GM18520 (cell line): ENCODE data around the gene NUTM2B.
"Not testable (repeated sequence)": the region's sequence is repeated elsewhere in the genome, so short reads cannot be mapped to it uniquely, and the experiment has no call there.

Experiments used
- ATAC-seq: cut with Tn5 transposase; IDR thresholded peaks from one replicate; pipeline ENCODE4 v1.9.1; 2021; ENCODE audit not compliant: unreplicated experiment

Gene NUTM2B, protein sequence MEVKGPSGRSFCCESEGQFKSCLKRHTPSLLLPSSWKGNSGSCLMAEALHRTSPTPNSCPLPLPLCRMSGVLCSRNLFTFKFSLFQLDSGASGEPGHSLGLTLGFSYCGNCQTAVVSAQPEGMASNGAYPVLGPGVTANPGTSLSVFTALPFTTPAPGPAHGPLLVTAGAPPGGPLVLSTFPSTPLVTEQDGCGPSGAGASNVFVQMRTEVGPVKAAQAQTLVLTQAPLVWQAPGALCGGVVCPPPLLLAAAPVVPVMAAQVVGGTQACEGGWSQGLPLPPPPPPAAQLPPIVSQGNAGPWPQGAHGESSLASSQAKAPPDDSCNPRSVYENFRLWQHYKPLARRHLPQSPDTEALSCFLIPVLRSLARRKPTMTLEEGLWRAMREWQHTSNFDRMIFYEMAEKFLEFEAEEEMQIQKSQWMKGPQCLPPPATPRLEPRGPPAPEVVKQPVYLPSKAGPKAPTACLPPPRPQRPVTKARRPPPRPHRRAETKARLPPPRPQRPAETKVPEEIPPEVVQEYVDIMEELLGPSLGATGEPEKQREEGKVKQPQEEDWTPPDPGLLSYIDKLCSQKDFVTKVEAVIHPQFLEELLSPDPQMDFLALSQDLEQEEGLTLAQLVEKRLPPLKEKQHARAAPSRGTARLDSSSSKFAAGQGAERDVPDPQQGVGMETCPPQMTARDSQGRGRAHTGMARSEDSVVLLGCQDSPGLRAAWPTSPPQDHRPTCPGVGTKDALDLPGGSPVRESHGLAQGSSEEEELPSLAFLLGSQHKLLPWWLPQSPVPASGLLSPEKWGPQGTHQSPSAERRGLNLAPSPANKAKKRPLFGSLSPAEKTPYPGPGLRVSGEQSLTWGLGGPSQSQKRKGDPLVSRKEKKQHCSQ

DNA sequence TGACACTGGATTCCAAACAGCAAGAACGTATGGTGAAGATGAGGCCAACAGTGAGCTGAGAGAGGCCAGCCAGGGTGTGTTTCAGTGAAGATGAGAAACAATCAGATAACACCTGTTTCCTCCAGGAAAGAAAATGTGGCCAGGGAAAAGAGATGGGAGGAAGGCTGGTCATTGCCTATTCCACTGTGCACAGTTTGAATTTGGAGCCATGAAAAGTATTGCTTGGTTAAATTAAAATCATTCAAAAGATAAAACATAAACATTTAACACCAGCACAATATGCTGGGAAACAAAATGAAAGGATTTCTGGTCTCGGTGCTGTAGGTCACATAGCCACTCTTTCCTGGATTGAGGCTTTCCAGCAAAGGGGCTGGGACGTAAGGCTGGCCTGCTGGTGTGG is at the start of gene NUTM2B:
TSS of gene NUTM2B (plus strand) at position 301 of the 400 bp plus-strand sequence. CDS start 383 bp downstream, outside the sequence.
- not testable (repeated sequence) for ATAC-seq

DNA sequence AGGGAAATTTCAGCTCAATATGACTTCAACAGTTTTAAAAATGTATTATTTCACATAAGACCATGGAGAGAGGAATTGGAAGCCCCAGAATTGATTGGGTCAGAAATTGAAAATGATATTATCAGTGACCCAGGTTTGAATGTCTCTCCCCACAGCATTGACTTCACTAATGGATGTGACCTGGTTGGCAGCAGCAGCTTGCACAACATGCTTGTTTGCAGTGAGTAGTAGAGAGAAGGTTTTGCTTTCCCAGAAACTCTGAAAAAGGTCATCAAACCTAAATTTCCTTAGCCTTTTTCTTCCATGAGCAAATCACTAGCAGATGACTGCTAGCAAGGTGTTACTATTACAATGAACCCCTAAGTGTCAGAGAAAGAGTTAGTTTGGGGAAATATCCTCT is 39.7 kb upstream of the NUTM2B start:
- not testable (repeated sequence) for ATAC-seq

DNA sequence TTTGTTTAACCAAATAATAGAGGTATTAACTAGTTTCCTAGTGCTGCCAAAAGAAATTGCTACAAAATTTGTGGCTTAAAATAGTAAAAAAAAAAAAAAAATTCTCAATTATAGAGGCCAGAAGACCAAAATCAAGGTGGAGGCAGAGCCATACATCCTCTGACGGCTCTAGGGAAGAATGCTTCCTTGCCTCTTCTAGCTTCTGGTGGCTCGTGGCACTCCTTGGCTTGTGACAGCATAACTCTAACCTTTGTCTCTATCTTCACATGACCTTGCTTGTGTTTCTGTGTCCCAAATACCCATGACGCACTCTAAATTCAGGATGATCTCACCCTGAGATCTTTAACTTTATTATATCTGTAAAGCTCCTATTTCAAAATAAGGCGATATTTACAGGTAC is 38.3 kb upstream of the NUTM2B start:
- ATAC-seq: not testable (repeated sequence)

DNA sequence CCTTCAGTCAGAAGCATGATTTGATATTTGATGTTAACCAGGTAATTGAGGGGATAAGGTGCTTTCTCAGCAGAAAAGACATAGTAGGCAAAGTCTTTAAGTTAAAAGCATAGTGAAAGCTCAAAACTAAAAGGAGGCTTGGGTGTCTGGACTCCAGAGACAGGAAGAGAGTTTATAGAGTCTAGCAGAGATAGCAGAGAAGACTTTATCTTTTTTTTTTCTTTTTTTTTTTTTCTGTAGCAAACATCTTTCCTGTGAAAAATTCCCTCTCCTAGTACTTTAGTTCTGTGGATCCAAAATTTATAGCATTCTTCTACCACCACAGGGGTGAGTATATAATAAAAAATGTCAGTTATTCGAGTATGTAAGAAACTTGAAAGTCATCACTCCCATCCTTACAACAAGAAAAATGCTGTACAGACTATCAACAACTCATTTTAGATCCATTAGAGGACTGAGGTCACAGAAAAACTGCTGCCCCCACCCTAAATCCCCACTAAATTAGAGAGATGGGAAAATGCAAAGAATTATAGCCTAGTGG is 33.7 kb upstream of the NUTM2B start:
- ATAC-seq: not testable (repeated sequence)

DNA sequence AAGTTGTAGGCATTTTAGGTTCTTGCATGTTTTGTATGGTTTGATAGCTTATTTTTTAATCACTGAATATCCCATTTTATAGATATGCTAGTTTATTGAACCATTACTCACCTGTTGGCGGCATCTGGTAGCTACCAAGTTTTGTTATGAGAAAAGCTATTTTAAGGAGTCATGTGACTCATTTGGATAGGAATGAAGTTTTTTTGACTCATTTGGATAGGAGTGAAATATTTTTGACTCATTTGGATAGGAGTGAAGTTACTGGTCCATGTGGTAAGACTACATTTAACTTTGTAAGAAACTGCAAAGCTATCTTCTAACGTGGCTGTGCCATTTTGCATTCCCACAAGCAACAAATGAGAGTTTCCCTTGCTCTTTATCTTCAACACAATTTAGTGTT is 28.1 kb upstream of the NUTM2B start:
- not testable (repeated sequence) for ATAC-seq

DNA sequence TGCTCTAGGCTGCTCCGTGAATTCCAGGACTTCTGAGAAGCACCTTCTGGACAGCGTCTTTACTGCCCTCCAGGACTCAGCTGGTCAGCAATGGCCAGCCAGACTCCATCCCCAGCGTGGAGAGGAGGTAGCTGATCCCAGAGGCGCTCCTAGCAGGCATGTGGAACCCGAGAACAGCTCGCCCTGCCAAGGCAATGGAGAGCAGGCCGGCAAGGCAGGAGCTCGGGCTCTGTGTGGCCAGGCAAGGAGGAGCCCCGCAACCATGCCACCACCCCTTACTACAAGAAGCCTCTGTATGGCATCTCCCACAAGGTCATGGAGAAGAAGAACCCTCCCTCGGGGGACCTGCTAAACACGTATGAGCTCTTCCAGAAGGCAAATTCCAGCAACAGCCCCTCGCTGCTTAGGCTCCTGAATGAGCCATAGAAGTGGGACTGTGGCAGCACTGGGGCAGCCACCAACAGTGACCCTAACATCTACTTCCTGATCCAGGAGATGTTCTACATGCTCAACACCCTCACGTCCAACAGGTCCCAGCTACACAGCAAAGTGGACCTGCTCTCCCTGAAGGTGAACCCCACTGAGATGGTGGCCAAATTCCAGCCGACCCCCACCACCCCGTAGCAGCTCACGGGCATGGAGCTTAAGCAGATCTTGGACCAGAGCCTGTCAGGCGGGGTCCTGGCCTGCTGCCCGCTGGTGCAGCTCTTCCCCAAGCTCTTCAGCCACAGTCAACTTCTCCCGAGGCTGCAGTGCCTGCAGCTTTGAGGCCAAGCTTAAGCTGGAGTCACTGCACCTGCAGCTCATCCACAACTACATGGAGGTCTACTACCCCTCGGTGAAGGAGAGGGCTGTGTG is 19.8 kb upstream of the NUTM2B start:
- ATAC-seq: not testable (repeated sequence)

DNA sequence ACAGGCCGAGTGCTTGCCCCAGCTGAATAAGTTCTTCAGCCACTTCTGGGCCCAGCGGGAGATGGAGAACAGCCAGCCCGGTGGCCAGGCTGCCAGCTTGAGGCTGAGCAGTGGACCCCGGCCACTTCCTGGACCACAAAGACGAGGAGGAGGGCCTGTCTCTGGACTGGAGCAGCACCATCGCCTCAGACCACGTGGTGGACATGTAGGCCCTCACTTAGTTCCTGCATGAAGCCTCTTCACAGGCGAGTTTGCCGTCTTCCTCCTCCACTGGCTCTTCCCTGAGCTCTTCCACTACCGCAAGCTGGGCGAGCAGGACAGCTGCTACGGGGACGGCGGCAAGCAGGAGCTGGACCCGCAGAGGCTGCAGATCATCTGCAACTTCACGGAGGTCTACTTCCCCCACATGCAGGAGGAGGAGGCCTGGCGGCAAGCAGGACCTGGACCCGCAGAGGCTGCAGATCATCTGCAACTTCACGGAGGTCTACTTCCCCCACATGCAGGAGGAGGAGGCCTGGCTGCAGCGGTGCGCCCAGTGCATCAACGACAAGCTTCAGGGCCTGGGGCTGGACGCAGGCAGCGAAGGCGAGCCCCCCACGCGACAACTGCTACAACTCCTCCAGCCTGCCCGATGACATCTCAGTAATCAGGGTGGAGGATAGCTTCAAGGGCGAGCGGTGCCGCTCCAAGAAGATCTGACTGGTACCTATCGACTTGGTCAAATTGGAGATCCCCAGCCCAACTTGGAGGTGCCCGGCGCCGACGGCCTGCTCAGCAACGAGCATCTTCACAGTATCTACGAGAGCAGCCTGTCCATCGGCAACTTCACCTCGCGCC is 18.9 kb upstream of the NUTM2B start:
- ATAC-seq: not testable (repeated sequence)

DNA sequence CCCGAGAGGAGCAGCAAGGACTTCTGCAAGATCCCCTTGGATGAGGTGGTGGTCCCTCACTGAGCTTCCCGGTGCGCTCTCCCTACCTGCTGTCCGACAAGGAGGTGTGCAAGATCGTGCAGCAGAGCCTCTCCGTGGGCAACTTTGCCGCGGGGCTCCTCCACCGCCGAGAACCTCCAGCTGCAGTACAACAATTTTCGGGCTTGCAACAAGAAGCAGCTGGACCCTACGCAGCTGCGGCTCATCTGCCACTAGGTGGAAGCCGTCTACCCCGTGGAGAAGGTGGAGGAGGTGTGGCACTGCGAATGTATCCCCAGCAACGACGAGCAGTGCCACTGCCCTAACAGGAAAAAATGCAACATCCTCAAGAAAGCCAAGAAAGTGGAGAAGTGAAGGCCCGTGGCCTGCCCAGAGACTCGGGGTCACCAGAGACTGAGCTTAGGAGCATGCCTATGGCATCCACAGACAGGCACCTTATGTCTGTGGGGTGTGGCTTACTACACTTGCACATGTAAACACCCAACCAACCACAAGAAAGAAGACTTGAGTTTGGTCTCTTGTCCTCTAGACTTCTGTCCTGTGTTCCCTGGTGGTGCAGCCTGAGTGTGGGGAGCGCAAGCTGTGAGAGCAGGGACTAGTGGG is 17.9 kb upstream of the NUTM2B start:
- peak; percentile 79 for ATAC-seq

DNA sequence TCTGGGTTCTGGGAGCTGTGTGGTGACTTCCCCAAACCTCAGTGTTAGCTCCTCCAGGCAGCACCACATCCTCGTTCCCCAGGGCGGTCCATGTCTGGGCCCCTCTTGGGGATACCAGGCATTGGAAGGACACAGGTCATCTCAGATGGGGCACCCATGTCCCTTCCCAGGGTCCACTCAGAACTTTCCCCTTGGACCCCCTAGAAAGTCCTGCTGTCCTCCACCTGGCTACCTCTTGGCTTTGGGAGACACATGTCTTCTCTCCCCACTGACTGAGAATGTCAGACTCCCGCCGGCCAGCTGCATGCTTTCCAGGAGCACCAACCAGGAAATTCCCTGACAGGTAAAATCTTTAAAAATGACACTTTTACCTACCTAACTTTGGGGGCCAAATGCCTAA is 16.4 kb upstream of the NUTM2B start:
- ATAC-seq: not testable (repeated sequence)

DNA sequence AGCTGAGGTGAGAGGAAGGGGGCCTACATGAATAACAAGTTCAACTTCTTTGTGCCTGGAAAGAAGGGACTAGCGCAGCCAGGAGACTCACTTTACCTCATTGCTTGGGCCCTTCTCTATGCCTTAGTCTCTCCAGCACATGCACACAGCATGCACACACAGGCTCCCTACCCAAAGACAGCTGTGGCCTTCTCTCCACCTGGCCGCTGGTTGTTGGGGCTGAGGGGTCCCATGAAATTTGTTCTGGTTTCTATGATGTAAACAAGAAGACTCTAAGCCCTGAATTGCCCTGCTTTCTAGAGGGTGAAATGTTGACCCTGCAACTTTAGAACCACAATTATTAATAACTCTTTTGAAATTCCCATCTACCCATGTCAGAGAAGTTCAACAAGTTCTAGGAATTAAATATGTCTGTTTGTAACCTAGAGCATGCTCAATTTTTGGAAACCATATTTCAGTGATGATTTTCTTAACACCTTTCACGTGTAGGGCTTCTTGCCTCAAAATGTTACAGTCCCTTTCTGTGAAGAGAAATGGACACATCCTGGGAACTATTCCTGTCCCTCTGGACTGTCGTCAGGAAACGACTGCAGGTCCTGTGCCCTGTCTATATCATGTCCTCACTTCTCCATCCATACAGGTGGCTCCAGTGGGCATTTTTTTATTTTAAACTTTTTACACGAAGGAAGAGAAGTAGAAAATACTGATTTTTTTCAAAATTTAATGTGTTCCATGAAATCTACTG is 15.4 kb upstream of the NUTM2B start:
- ATAC-seq: not testable (repeated sequence)

DNA sequence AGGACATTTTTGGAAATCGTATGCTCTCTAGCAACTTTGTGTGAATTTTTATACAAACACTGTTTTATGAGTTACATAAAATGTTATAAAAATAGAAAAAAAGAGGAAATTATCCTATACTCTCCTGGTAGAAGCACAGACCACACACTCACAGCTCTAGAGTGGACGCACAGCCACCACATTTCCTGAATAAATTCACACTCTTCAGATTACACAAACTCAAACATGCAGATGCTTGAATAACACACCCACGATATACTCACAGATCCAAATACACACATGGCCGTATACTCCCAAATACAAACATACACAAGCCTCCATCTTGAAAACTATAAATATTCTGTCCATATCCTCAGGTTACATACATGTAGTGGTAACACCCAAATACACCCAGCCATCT is 14.2 kb upstream of the NUTM2B start:
- not testable (repeated sequence) for ATAC-seq

DNA sequence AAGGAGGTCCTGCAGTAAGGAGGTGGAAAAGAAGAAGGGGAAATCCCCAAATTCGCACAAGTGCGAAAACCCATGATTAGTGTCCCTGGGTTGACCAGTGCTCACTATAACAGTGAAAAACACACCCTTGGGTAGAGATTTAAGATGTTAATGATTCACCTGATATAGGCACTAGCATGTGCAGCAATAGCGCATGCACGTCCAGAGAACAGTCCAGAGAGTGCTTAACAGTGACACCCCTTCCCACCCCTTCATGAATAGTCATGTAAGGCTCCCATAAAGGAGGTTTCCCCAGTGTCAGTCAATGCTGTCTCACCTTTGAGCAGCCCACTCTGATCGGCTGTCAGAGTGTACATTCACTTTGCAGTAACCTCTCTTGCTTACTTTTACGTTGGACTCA is 6.4 kb upstream of the NUTM2B start:
- not testable (repeated sequence) for ATAC-seq

DNA sequence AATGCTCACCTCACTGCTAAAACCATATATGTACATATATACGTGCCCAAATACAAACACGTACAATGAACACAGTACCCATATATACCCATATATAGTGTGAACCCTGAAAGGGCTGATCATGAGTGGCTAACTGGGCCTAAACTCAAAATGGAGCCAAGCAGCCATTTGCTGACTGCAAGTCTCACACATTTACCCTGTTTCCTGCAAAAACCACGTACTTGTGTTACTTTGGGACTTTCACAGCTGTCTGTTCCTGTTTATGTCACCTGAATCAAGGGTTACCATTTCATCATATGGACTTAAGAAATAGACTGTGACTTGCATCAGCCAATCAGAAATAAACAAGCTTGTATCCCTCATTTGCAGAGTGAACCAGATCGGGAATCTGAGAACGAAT is 5.9 kb upstream of the NUTM2B start:
- ATAC-seq: not testable (repeated sequence)

DNA sequence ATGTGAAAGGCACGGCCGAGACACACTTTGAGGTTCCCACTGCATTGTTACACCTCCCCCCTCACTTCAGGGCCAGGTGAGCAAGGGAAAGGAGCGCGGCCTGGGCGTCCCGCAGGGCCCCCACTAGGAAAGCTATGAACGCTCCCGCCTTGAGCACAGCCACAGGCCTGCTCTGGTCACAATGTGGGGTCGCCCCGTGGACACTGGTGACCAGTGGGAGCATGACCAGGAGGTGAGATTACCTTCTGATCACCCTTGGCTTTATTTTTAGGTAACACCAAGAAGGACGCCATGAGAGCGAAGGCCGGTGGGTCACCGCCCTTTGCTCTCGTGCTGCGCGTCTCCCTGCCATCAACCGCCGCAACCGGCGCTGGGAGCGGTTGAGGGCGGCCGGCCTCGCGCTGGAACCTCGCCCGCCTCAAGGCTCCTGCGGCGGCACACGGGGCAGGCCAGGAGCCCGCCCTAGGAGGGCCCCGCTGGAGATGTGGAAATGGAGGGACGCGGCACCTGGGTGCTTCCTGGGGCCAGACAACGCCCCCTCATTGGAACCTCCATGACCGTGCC is 2.6 kb upstream of the NUTM2B start:
- not testable (repeated sequence) for ATAC-seq

DNA sequence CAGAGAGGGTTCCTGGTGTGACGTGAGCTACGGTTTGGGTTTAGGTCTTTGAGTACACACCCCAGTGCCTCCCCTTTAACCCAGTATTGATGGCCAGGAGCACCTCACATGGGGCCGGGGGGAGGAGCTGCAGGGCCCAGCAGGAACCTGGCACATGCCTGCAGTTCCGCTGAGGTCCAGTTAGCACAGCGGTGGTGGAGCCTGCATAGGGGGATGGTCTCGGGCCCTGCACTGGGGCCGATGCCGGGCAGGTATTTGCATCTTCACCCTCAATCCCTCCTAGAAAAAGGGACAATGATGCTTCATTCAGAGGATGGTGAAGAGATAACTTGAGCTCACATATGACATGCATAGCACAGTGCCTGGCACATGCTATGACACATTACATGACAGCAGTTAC is 4.0 kb downstream of the NUTM2B start:
- ATAC-seq: not testable (repeated sequence)

DNA sequence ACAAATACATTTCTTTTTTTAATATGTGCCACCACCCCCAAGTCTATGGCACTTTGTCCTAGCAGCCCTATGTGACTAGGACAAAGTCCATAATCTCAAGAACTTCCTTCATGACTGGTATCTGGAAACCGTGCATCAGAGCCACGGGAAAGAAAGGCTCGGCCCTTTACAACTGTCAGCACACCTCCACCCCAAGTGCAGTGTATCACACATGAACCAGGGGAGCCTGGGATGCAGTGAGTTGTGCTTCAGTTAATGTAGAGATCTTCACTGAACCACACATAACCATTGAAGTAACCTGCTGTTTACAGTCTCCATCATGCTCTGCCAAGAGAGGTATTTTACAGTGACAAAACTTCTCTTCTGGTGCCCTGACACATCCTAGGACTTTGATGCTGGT is 11.9 kb downstream of the NUTM2B start:
- ATAC-seq: not testable (repeated sequence)

DNA sequence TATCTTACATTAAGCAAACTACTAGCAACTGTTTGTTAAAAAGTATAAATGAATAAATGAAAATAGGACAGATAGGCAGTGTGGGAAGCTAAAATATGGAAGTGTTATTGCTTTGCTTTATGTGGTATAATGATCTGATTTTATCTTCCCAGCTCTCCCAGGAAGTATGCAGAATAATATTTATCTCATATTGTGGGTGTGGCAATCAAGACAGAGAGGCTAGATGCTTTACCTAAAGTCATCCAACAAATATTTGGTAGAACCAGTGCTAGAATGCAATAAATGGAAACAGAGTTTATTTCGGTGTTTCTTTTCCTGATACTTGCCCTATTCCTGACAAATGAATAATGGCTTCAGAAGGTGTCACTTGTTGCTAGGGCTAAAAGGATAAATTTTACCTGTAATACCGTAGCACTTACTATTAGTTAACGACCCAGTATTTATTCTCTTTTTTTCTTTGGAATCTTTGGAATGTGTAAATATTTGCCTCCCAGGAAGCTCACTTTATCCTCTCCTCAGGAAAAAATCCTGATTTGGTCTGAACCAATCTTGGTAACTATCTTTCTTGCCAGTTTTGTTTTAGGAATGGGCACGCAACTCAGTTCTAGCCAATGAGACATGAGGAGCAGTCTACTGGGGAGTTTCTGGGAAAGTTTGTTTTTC is 14.0 kb downstream of the NUTM2B start:
- not testable (repeated sequence) for ATAC-seq

DNA sequence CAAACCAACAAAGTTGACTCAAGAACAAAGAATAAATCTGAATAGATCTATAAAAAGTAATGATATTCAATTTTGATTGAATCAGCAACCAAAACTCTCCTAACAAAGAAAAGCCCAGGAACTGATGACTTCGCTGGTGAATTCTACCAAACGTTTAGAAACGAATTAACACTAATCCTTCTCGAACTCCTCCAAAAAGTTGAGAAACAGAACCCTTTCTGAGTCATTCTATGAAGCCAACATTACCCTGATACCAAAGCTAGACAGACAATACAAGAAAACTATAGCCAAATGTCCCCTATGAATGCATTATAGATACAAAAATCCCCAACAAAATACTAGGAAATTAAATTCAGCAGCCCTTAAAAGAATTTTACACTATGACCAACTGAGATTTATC is 17.0 kb downstream of the NUTM2B start:
- not testable (repeated sequence) for ATAC-seq
